ENCODE measurements around the gene CYP39A1. TPM values are rescaled to one million over a fixed set of nuclear protein-coding genes. Genes with fewer than 3 reads are reported as not detected.

CYP39A1 gene
- total and polyA plus RNA-seq, 9 of the 15 experiments (the other 6 are each of a cell fraction or from before 2014, with no cell fraction given) = not detected

DNA sequence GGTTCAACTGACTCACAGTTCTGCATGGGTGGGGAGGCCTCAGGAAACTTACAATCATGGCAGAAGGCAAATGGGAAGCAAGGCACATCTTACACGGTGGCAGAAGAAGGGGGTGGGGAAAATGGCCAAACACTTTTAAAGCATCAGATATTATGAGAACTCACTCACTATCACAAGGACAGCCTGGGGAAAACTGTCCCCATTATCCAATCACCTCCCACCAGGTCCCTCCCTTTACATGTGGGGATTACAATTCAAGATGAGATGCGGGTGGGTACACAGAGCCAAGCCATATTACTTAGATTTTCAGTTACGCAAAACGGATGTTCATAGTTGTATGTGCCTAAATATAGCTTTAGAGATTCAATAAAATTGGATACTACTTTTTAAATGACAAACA is 25.6 kb downstream of the CYP39A1 start:
- BruUV-seq (replicated peaks) = no TSS peak
- no peak overlapping the region for H3K9ac ChIP-seq (ENCODE audit: insufficient read depth in 1 of 2, low read depth in 2 of 2, low read length in 2 of 2)
- in situ Hi-C loops (cut with MboI) = no loop called here

More for the DNA sequence above, 25.6 kb downstream of the CYP39A1 start:
- no peak overlapping the region for H3K27ac ChIP-seq (ENCODE audit: extremely low read depth, low read depth, low read length)
- 1% methylated on average over 4 of the region's 4 CpGs for WGBS (ENCODE audit: insufficient coverage, low coverage, missing lambda C conversion rate)
- FAIRE-seq (no peak), DNase-seq (ENCODE audit: extremely low read depth in 1 of 4, low spot score in 3 of 4) (no peak), ATAC-seq (no peak)
- no peaks in the 10 kb centered on the region for H3K79me2 ChIP-seq (ENCODE audit: control insufficient read depth, insufficient read depth, low read length)
- no peaks in the 10 kb centered on the region for H3K9me3 ChIP-seq (replicated peaks; ENCODE audit: control insufficient read depth, insufficient read depth, low read depth, low read length)
- ChIA-PET POLR2A (interaction anchor here (0.6 kb wide), 1 partner anchor 20 kb away, joined by 4 read pairs; no protein-coding TSS in a partner anchor), CTCF (ENCODE audit: low intra/inter-chr PET ratio) (interaction anchor here (1.0 kb wide), 1 partner anchor 208 kb away, joined by 3 read pairs; no protein-coding TSS in a partner anchor)
- H3K4me3 ChIP-seq = no peak overlapping the region
- H3K27me3 ChIP-seq (ENCODE audit: control insufficient read depth in 2 of 2, insufficient read depth in 2 of 2, low read length in 2 of 2) = no peaks in the 10 kb centered on the region
- no peaks in the 10 kb centered on the region for H3K9me1 ChIP-seq (ENCODE audit: control insufficient read depth, insufficient read depth, low read length)
- intact Hi-C loops (cut with micrococcal nuclease) = loop anchor here (1.0 to 10.0 kb wide), 3 partner anchors 208 to 405 kb away; no protein-coding TSS in a partner anchor
- no peak overlapping the region for H3K4me2 ChIP-seq (ENCODE audit: insufficient read depth, low read length)
- H3K36me3 ChIP-seq (ENCODE audit: control insufficient read depth, insufficient read depth, low read length) = no peaks in the 10 kb centered on the region
- H4K20me1 ChIP-seq (replicated peaks; ENCODE audit: control insufficient read depth, insufficient read depth, low read length) = no peaks in the 10 kb centered on the region
- no peak overlapping the region for H2AFZ ChIP-seq (ENCODE audit: low read depth, low read length)
- TF ChIP-seq RAD21 (CRISPR knock-in tag; conservative IDR thresholded peaks at IDR 0.05 in 1 of 2, IDR thresholded peaks at IDR 0.05 in 1 of 2) (no peak), TCFL5 (CRISPR knock-in tag; conservative IDR thresholded peaks at IDR 0.05) (no peak), ZNF586 (CRISPR knock-in tag; conservative IDR thresholded peaks at IDR 0.05) (no peak), MAFK (IDR thresholded peaks at IDR 0.05; ENCODE audit: low read length) (no peak), MEF2A (IDR thresholded peaks at IDR 0.05; ENCODE audit: control insufficient read depth, low read depth, low read length) (no peak), ZNF785 (CRISPR knock-in tag; IDR thresholded peaks at IDR 0.05) (no peak), KLF16 (IDR thresholded peaks at IDR 0.05) (no peak), SMARCA4 (IDR thresholded peaks at IDR 0.05) (no peak), MCM5 (IDR thresholded peaks at IDR 0.05; ENCODE audit: low read depth) (no peak), EZH2 (IDR thresholded peaks at IDR 0.05; ENCODE audit: borderline replicate concordance, low read depth, low read length) (no peak), ZNF778 (CRISPR knock-in tag; IDR thresholded peaks at IDR 0.05) (no peak), TRIM24 (IDR thresholded peaks at IDR 0.05) (no peak), ZNF444 (CRISPR knock-in tag; IDR thresholded peaks at IDR 0.05) (no peak)
- TF ChIP-seq, protein P1, sequence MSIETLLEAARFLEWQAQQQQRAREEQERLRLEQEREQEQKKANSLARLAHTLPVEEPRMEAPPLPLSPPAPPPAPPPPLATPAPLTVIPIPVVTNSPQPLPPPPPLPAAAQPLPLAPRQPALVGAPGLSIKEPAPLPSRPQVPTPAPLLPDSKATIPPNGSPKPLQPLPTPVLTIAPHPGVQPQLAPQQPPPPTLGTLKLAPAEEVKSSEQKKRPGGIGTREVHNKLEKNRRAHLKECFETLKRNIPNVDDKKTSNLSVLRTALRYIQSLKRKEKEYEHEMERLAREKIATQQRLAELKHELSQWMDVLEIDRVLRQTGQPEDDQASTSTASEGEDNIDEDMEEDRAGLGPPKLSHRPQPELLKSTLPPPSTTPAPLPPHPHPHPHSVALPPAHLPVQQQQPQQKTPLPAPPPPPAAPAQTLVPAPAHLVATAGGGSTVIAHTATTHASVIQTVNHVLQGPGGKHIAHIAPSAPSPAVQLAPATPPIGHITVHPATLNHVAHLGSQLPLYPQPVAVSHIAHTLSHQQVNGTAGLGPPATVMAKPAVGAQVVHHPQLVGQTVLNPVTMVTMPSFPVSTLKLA (conservative IDR thresholded peaks at IDR 0.05) = no peak
- TF ChIP-seq, protein P2, sequence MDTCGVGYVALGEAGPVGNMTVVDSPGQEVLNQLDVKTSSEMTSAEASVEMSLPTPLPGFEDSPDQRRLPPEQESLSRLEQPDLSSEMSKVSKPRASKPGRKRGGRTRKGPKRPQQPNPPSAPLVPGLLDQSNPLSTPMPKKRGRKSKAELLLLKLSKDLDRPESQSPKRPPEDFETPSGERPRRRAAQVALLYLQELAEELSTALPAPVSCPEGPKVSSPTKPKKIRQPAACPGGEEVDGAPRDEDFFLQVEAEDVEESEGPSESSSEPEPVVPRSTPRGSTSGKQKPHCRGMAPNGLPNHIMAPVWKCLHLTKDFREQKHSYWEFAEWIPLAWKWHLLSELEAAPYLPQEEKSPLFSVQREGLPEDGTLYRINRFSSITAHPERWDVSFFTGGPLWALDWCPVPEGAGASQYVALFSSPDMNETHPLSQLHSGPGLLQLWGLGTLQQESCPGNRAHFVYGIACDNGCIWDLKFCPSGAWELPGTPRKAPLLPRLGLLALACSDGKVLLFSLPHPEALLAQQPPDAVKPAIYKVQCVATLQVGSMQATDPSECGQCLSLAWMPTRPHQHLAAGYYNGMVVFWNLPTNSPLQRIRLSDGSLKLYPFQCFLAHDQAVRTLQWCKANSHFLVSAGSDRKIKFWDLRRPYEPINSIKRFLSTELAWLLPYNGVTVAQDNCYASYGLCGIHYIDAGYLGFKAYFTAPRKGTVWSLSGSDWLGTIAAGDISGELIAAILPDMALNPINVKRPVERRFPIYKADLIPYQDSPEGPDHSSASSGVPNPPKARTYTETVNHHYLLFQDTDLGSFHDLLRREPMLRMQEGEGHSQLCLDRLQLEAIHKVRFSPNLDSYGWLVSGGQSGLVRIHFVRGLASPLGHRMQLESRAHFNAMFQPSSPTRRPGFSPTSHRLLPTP (IDR thresholded peaks at IDR 0.05; ENCODE audit: borderline replicate concordance, extremely low read depth, insufficient read length) = no peak
- TF ChIP-seq, protein P3, sequence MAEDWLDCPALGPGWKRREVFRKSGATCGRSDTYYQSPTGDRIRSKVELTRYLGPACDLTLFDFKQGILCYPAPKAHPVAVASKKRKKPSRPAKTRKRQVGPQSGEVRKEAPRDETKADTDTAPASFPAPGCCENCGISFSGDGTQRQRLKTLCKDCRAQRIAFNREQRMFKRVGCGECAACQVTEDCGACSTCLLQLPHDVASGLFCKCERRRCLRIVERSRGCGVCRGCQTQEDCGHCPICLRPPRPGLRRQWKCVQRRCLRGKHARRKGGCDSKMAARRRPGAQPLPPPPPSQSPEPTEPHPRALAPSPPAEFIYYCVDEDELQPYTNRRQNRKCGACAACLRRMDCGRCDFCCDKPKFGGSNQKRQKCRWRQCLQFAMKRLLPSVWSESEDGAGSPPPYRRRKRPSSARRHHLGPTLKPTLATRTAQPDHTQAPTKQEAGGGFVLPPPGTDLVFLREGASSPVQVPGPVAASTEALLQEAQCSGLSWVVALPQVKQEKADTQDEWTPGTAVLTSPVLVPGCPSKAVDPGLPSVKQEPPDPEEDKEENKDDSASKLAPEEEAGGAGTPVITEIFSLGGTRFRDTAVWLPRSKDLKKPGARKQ (CRISPR knock-in tag; IDR thresholded peaks at IDR 0.05) = no peak
- TF ChIP-seq, protein P4, sequence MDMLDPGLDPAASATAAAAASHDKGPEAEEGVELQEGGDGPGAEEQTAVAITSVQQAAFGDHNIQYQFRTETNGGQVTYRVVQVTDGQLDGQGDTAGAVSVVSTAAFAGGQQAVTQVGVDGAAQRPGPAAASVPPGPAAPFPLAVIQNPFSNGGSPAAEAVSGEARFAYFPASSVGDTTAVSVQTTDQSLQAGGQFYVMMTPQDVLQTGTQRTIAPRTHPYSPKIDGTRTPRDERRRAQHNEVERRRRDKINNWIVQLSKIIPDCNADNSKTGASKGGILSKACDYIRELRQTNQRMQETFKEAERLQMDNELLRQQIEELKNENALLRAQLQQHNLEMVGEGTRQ (CRISPR knock-in tag; IDR thresholded peaks at IDR 0.05) = no peak
- H3K4me1 ChIP-seq (replicated peaks in 1 of 2; ENCODE audit: control insufficient read depth in 2 of 2, insufficient read depth in 2 of 2, low read length in 2 of 2) = no peaks in the 10 kb centered on the region

Data from K562 (cell line).